IMR-90 (cell line): ENCODE results near the gene MFSD6. TPM values are rescaled to one million over a fixed set of nuclear protein-coding genes. Genes with fewer than 3 reads are reported as not detected.

ENCODE experiments used
- ATAC-seq: fragments of 200-7000 bp; cut with Tn5 transposase; 2 replicates; pipeline ENCODE4 v1.9.1; 2020; ENCODE audit warnings: low read depth, mild to moderate bottlenecking, moderate library complexity
- BruUV-seq: library from RNA; stranded (reverse); fragments of 400-500 nt; replicated peaks from 2 replicates; lab custom pipeline; 2021; lab: Mats Ljungman, UMichigan
- CTCF ChIA-PET: fragments of 300-600 bp; formaldehyde crosslinking; extraction: SDS; loops from one replicate; lab custom pipeline; 2021; ENCODE audit warnings: antibody characterized with exemption; lab: Yijun Ruan, JAX
- POLR2A ChIA-PET: fragments of 300-600 bp; sonication (Branson Sonifier 250); formaldehyde crosslinking; loops from one replicate; lab custom pipeline; 2022; ENCODE audit warnings: antibody characterized with exemption; ENCODE audit not compliant: unreplicated experiment; lab: Charles Lee
- DNase-seq: peaks from one replicate; pipeline ENCODE4 v3.0.0; 2013
- H2AFZ ChIP-seq: replicated peaks from 2 replicates; pipeline ENCODE3; 2013; ENCODE audit warnings: low read length, mild to moderate bottlenecking; ENCODE audit not compliant: poor library complexity
- H2AK5ac ChIP-seq: 2 replicates; pipeline ENCODE4 v1.6.1; 2013; ENCODE audit warnings: low read depth, low read length, inconsistent platforms
- H2AK9ac ChIP-seq: replicated peaks from 2 replicates; pipeline ENCODE3; 2013; ENCODE audit warnings: mild to moderate bottlenecking, low read depth, low read length, moderate library complexity; ENCODE audit not compliant: poor library complexity
- H2BK120ac ChIP-seq: 2 replicates; pipeline ENCODE4 v1.6.1; 2013; ENCODE audit warnings: low read depth, low read length, inconsistent platforms
- H2BK15ac ChIP-seq: 3 replicates; pipeline ENCODE4 v1.6.1; 2013; ENCODE audit warnings: low read depth, low read length, inconsistent platforms
- H2BK20ac ChIP-seq: 2 replicates; pipeline ENCODE4 v1.6.1; 2013; ENCODE audit warnings: low read depth, mild to moderate bottlenecking, inconsistent platforms, low read length, moderate library complexity
- H2BK5ac ChIP-seq: 2 replicates; pipeline ENCODE4 v1.6.1; 2013; ENCODE audit warnings: mild to moderate bottlenecking, low read depth, low read length, inconsistent platforms; ENCODE audit not compliant: poor library complexity, severe bottlenecking
- H3K14ac ChIP-seq: replicated peaks from 2 replicates; pipeline ENCODE4 v1.6.1; 2013; ENCODE audit warnings: low read depth, low read length, inconsistent platforms
- H3K18ac ChIP-seq: 2 replicates; pipeline ENCODE4 v1.6.1; 2013; ENCODE audit warnings: low read depth, low read length, control low read depth
- H3K23ac ChIP-seq: 2 replicates; pipeline ENCODE4 v1.6.1; 2013; ENCODE audit warnings: low read depth, low read length, inconsistent platforms
- H3K27ac ChIP-seq: 2 replicates; pipeline ENCODE4 v1.5.1; 2013; ENCODE audit warnings: mild to moderate bottlenecking, control low read depth, low read length; ENCODE audit not compliant: insufficient read depth
- H3K27me3 ChIP-seq: 2 replicates; pipeline ENCODE4 v1.6.1; 2013; ENCODE audit warnings: low read length; ENCODE audit not compliant: control insufficient read depth, insufficient read depth
- H3K36me3 ChIP-seq: 2 replicates; pipeline ENCODE4 v1.6.1; 2013; ENCODE audit warnings: low read length, mixed read lengths; ENCODE audit not compliant: control insufficient read depth, insufficient read depth
- H3K4ac ChIP-seq: 2 replicates; pipeline ENCODE4 v1.6.1; 2013; ENCODE audit warnings: low read depth, low read length, inconsistent platforms
- H3K4me1 ChIP-seq: 2 replicates; pipeline ENCODE4 v1.6.1; 2013; ENCODE audit warnings: low read length, mixed read lengths; ENCODE audit not compliant: control insufficient read depth, insufficient read depth
- H3K4me2 ChIP-seq: 2 replicates; pipeline ENCODE4 v1.6.1; 2013; ENCODE audit warnings: low read depth, mild to moderate bottlenecking, control low read depth, low read length, moderate library complexity
- H3K4me3 ChIP-seq: 2 replicates; pipeline ENCODE4 v1.5.1; 2013; ENCODE audit warnings: low read depth, mild to moderate bottlenecking, control low read depth, low read length, moderate library complexity; ENCODE audit not compliant: insufficient read depth
- H3K56ac ChIP-seq: 2 replicates; pipeline ENCODE4 v1.6.1; 2013; ENCODE audit warnings: low read length, inconsistent platforms; ENCODE audit not compliant: insufficient read depth; ENCODE audit errors: extremely low read depth
- H3K79me1 ChIP-seq, 2 experiments: 2 replicates each; pipeline ENCODE4 v1.6.1; 2013; ENCODE audit warnings: low read length in 2 of 2, inconsistent platforms in 1 of 2, low read depth in 1 of 2
- H3K9ac ChIP-seq: 2 replicates; pipeline ENCODE4 v1.6.1; 2013; ENCODE audit warnings: low read depth, low read length, control low read depth
- H3K9me1 ChIP-seq: 2 replicates; pipeline ENCODE4 v1.6.1; 2013; ENCODE audit warnings: low read length, inconsistent platforms; ENCODE audit not compliant: insufficient read depth
- H3K9me3 ChIP-seq: 2 replicates; pipeline ENCODE4 v1.6.1; 2013; ENCODE audit warnings: low read length; ENCODE audit not compliant: control insufficient read depth, insufficient read depth
- H4K20me1 ChIP-seq: 2 replicates; pipeline ENCODE4 v1.6.1; 2013; ENCODE audit warnings: low read length, inconsistent platforms; ENCODE audit not compliant: insufficient read depth
- H4K5ac ChIP-seq: 2 replicates; pipeline ENCODE4 v1.6.1; 2013; ENCODE audit warnings: mild to moderate bottlenecking, low read depth, low read length, control low read depth
- H4K8ac ChIP-seq, 2 experiments: 2 replicates each; pipeline ENCODE4 v1.6.1; 2013; ENCODE audit warnings: low read depth in 2 of 2, low read length in 2 of 2, control low read depth in 1 of 2, inconsistent platforms in 1 of 2
- H4K91ac ChIP-seq: 2 replicates; pipeline ENCODE4 v1.6.1; 2013; ENCODE audit warnings: low read depth, low read length, inconsistent platforms; ENCODE audit not compliant: insufficient read depth
- BHLHE40 ChIP-seq: fragments of 150-350 bp; IDR thresholded peaks from 2 replicates; pipeline ENCODE4 v1.6.1; 2016; ENCODE audit warnings: mild to moderate bottlenecking, low read depth, low read length
- CEBPB ChIP-seq: IDR thresholded peaks from 2 replicates; pipeline ENCODE4 v1.6.1; 2012; ENCODE audit warnings: low read depth, low read length, improper control_type of control experiment
- CHD1 ChIP-seq: IDR thresholded peaks from 2 replicates; pipeline ENCODE4 v1.6.1; 2012; ENCODE audit warnings: low read depth, low read length, improper control_type of control experiment
- FOS ChIP-seq: fragments of 150-350 bp; IDR thresholded peaks from 2 replicates; pipeline ENCODE4 v1.6.1; 2016; ENCODE audit warnings: low read depth, low read length
- MAFK ChIP-seq: IDR thresholded peaks from 2 replicates; pipeline ENCODE4 v1.6.1; 2012; ENCODE audit warnings: low read depth, low read length, improper control_type of control experiment
- MAZ ChIP-seq: IDR thresholded peaks from 2 replicates; pipeline ENCODE4 v1.6.1; 2012; ENCODE audit warnings: low read depth, mild to moderate bottlenecking, low read length, improper control_type of control experiment, moderate library complexity, borderline replicate concordance
- MXI1 ChIP-seq: IDR thresholded peaks from 2 replicates; pipeline ENCODE4 v1.6.1; 2012; ENCODE audit warnings: low read depth, mild to moderate bottlenecking, low read length, moderate library complexity, borderline replicate concordance
- NFE2L2 ChIP-seq: fragments of 150-350 bp; IDR thresholded peaks from 2 replicates; pipeline ENCODE4 v1.6.1; 2016; ENCODE audit warnings: low read depth, mild to moderate bottlenecking, low read length
- POLR2A ChIP-seq: IDR thresholded peaks from 2 replicates; pipeline ENCODE4 v1.6.1; 2012; ENCODE audit warnings: mild to moderate bottlenecking, low read depth, low read length
- RAD21 ChIP-seq: IDR thresholded peaks from 2 replicates; pipeline ENCODE4 v1.6.1; 2012; ENCODE audit warnings: low read length, improper control_type of control experiment
- RCOR1 ChIP-seq: IDR thresholded peaks from 2 replicates; pipeline ENCODE4 v1.6.1; 2012; ENCODE audit warnings: mild to moderate bottlenecking, low read length, improper control_type of control experiment; ENCODE audit not compliant: insufficient replicate concordance
- RFX5 ChIP-seq: IDR thresholded peaks from 2 replicates; pipeline ENCODE4 v1.8.0; 2012; ENCODE audit warnings: low read depth, mild to moderate bottlenecking, low read length, moderate library complexity
- SMC3 ChIP-seq: fragments of 150-350 bp; IDR thresholded peaks from 2 replicates; pipeline ENCODE4 v1.6.1; 2016; ENCODE audit warnings: low read depth, mild to moderate bottlenecking, antibody characterized with exemption, low read length, moderate library complexity
- WGBS, 2 experiments: methylation state at CpG; one replicate each; pipeline versions ENCODE4 v1.1.5 to v1.1.7; 2013; ENCODE audit warnings: missing lambda C conversion rate in 2 of 2; ENCODE audit not compliant: insufficient read length in 1 of 2; ENCODE audit errors: extremely low coverage in 2 of 2; 5-methylcytosine and 5-hydroxymethylcytosine counted together
- dilution Hi-C: fragments of 300-500 bp; cut with HindIII; formaldehyde crosslinking; loops from one replicate; pipeline ENCODE4 v1.14.3; 2018; ENCODE audit warnings: low sequenced_read_pairs; ENCODE audit not compliant: unreplicated experiment
- in situ Hi-C: fragments of 300-500 bp; cut with MboI; formaldehyde crosslinking; loops from 3 replicates; pipeline ENCODE4 v1.14.3; 2019; ENCODE audit warnings: low sequenced_read_pairs, inconsistent platforms, mixed read lengths
- intact Hi-C: fragments of 100-400 bp; cut with micrococcal nuclease; formaldehyde crosslinking; loops from 2 replicates; pipeline ENCODE4 v1.10.0; 2022
- polyA plus RNA-seq, 3 experiments: library from polyadenylated mRNA; depleted of rRNA; stranded (reverse); fragments of >200 nt; gene quantifications; 2 replicates each; pipeline ENCODE4 v1.2.3, GENCODE V29; 2012; ENCODE audit warnings: low replicate concordance in 1 of 3
- total RNA-seq: library from RNA; depleted of rRNA; stranded (reverse); fragments of >200 nt; gene quantifications from 2 replicates; pipeline ENCODE4 v1.2.3, GENCODE V29; 2012
- TF ChIP-seq, protein P1 (sequence below): fragments of 150-350 bp; IDR thresholded peaks from 2 replicates; pipeline ENCODE4 v1.6.1; 2016; ENCODE audit warnings: low read depth, mild to moderate bottlenecking, low read length, moderate library complexity, borderline replicate concordance
- TF ChIP-seq, protein P2 (sequence below): fragments of 150-350 bp; IDR thresholded peaks from 2 replicates; pipeline ENCODE4 v1.6.1; 2017; ENCODE audit warnings: mild to moderate bottlenecking, antibody characterized with exemption, low read length, low read depth
- TF ChIP-seq, protein P3 (sequence below): conservative IDR thresholded peaks from 2 replicates; pipeline ENCODE4 v1.5.1; 2012; ENCODE audit warnings: mild to moderate bottlenecking, low read depth, low read length, improper control_type of control experiment

The MFSD6 gene
- total and polyA plus RNA-seq, 2 of the 4 experiments (the other 2 are of a cell fraction): 4.2 to 7.7 TPM

DNA sequence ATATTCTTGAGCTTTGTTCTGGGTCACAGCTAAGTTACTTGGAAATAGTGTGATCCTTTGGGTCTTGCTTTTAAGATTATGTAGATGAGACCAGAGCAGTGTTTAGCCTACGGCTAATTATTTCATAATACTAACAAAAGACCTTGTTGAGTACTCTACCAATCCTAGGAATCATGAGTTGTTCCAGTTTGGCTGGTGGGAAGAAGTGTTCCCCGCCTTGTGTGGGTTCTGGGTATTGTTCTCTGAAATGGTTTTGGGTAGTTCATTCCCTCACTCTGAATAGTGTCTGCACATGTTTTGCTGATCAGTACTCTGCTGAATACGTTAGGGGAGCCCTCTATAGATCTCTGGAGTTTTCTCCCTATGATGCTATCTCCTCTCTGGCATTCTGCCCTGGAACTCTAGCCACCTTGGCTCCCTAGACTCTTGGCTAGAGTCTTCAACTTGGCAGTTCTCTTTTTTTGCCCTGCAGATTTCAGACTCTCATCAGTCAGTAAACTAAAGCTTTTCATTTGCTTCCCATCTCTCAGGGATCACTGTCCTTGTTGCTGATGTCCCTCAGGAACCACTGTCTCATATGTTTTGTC is 78.0 kb downstream of the MFSD6 start:
- Histone ChIP-seq H4K91ac (no peak overlapping the region), H3K14ac (no peak overlapping the region), H3K4me2 (no peak overlapping the region), H4K5ac (no peak overlapping the region), H2AK5ac (no peak overlapping the region), H3K4me1 (peaks cover 5% of the 10 kb centered on the region; the same call in 1 of the 2 replicates), H3K4me3 (no peak overlapping the region), H2BK120ac (no peak overlapping the region), H3K79me1 (no peaks in the 10 kb centered on the region), H3K9ac (no peak overlapping the region), H3K27ac (no peak overlapping the region), H3K4ac (no peak overlapping the region), H4K20me1 (no peaks in the 10 kb centered on the region), H3K9me1 (0 out of 2 replicates have a peak, but pooled peaks cover 6% of the 10 kb centered on the region), H3K18ac (no peak overlapping the region), H3K56ac (no peak overlapping the region), H2BK20ac (no peak overlapping the region), H3K27me3 (no peaks in the 10 kb centered on the region), H3K23ac (no peak overlapping the region), H2AFZ (no peak overlapping the region), H4K8ac (no peak overlapping the region), H3K36me3 (peaks cover 2% of the 10 kb centered on the region; the same call in 1 of the 2 replicates), H2AK9ac (no peak overlapping the region), H2BK5ac (no peak overlapping the region), H3K9me3 (no peaks in the 10 kb centered on the region), H2BK15ac (no peak overlapping the region)
- in situ Hi-C loops (no loop called here), intact Hi-C loops (no loop called here), dilution Hi-C loops (no loop called here)
- no peak for TF ChIP-seq RAD21
- TF ChIP-seq MAFK: no peak
- TF ChIP-seq RCOR1: no peak
- TF ChIP-seq, protein P1, sequence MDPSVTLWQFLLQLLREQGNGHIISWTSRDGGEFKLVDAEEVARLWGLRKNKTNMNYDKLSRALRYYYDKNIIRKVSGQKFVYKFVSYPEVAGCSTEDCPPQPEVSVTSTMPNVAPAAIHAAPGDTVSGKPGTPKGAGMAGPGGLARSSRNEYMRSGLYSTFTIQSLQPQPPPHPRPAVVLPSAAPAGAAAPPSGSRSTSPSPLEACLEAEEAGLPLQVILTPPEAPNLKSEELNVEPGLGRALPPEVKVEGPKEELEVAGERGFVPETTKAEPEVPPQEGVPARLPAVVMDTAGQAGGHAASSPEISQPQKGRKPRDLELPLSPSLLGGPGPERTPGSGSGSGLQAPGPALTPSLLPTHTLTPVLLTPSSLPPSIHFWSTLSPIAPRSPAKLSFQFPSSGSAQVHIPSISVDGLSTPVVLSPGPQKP: no peak
- TF ChIP-seq MAZ: no peak
- TF ChIP-seq BHLHE40: no peak
- TF ChIP-seq CHD1: no peak
- no peak for TF ChIP-seq FOS
- no peak for TF ChIP-seq POLR2A
- TF ChIP-seq, protein P2, sequence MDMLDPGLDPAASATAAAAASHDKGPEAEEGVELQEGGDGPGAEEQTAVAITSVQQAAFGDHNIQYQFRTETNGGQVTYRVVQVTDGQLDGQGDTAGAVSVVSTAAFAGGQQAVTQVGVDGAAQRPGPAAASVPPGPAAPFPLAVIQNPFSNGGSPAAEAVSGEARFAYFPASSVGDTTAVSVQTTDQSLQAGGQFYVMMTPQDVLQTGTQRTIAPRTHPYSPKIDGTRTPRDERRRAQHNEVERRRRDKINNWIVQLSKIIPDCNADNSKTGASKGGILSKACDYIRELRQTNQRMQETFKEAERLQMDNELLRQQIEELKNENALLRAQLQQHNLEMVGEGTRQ: no peak
- TF ChIP-seq RFX5: no peak
- no peak for TF ChIP-seq CEBPB
- TF ChIP-seq, protein P3, sequence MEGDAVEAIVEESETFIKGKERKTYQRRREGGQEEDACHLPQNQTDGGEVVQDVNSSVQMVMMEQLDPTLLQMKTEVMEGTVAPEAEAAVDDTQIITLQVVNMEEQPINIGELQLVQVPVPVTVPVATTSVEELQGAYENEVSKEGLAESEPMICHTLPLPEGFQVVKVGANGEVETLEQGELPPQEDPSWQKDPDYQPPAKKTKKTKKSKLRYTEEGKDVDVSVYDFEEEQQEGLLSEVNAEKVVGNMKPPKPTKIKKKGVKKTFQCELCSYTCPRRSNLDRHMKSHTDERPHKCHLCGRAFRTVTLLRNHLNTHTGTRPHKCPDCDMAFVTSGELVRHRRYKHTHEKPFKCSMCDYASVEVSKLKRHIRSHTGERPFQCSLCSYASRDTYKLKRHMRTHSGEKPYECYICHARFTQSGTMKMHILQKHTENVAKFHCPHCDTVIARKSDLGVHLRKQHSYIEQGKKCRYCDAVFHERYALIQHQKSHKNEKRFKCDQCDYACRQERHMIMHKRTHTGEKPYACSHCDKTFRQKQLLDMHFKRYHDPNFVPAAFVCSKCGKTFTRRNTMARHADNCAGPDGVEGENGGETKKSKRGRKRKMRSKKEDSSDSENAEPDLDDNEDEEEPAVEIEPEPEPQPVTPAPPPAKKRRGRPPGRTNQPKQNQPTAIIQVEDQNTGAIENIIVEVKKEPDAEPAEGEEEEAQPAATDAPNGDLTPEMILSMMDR: no peak
- TF ChIP-seq SMC3: no peak
- TF ChIP-seq MXI1: no peak
- TF ChIP-seq NFE2L2: no peak
- WGBS, 2 experiments: no CpG with 5 or more reads among the region's 3 CpGs
- ChIA-PET POLR2A (no interaction called here), CTCF (interaction anchor here (0.5 kb wide), 1 partner anchor 752 kb away, joined by 3 read pairs; no protein-coding TSS in a partner anchor)
- no TSS peak for BruUV-seq
- no peak for DNase-seq
- no peak for ATAC-seq
